Stimulated activated CD8-positive, alpha-beta memory T cell treated with anti-CD3 and anti-CD28 coated beads, Interleukin-7, amount 100 ng/mL, for 24 hours (primary cell): Measurements from ENCODE around the gene LIPC.

Experiments
- DNase-seq: peaks from one replicate; pipeline ENCODE4 v3.0.0-alpha.2; 2020; ENCODE audit warnings: low read depth

LIPC gene

DNA sequence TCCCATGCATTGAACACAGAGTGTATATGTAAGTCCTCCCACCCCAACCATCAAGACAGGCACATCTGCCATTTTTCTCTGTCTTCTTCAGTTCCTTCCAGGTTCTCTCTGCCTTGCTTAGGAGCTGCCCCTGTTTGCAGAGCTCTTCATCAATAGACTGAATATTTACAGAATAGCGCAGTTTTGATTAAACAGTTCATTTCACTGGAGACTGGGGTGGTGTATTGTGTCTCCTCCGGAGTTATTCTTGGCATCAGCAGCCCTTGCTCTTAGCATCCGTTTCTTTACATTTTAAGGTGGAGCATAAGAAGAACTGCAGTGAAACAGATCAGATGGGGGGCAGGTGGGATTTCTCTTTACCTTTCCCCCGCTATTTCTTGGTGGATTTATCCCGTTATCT lies 87.7 kb downstream of the LIPC start:
- DNase-seq = no peak

DNA sequence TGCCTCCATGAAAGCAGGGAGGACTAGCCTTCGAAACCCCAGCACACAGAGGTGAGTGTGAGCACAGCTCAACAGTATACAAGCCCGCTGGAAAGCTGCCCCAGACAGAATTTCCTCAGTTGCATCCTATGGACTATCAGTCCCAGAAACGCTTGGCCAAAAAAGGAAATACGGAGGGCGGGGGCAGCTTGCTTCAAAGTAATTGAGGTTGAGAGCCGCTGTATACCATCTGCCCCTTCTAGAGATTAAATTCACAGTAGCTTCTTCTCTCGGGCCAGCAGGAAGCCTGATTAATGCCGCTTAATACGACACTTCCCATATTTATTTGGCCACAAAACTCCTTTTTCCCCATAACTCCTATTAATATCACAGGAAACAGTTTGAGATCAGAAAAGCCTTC lies 88.7 kb downstream of the LIPC start:
- DNase-seq = no peak

DNA sequence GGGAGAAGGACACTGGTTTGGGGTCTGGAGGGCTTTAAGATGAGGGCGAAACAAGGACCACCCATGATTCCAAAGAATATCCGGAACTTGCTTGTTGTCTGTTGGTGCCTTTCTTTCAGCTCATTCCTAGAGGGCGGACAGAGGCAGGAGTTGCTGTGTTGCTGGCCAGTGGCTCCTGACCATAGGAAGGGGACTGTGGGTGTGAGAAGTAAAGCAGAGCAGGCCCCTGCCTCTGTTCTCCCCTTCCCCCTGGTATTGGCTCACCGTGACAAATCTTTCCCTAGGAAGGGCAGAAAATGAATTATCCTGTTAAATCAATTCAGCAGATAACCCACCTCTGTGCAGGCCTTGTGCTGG lies 89.1 kb downstream of the LIPC start:
- DNase-seq = no peak

DNA sequence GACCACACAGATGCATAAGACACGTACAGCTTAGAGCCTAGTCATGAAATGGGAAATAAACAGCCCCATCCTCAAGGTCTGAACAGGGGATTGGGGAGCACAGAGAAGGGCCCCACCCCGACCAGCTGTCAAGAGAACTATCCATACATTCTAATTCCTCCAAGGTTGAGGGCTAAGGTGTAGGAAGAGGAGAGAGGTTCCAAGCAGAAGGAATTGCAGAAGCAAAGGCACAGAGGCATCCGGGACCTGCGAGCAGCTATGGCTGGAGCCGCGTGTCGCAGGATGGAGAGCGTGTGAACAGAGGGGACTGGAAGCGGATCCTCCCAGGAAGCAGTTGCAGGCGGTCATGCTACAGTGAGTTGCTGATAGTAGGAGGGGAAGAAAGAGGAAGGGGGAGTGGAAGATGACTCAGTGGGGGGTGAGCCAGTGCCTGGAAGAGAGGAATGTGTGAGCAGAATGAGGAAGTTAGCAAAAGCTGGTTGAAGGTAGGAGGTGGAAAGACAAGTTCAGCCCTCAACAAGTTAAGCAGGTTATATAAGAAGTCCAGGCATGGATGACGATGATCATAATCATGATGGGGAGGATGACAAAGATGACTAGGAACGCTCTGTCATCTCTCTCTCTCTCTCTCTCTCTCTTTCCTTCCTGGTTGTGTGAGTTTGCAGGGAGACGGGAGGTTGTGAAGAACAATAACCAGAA lies 89.7 kb downstream of the LIPC start:
- DNase-seq = no peak

DNA sequence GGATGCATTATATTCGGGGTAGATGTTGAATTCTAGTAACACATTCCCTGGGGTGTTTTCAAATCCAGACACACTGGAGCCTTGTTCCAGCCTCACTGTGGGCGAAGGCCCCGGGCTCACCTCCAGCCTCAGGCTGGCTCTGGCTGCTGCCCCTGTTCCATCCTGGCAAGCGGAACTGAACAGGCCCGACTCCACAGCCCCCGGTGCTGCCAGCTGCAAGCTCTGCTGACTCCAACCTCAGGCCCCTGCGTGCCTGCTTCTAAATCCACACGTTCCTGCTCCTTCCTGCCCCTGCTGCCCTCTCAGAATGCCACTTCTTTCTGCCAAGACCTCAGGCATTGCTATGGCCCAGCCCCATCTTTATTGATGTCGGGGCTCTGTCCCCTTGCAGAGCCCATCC lies 90.6 kb downstream of the LIPC start:
- no peak for DNase-seq

DNA sequence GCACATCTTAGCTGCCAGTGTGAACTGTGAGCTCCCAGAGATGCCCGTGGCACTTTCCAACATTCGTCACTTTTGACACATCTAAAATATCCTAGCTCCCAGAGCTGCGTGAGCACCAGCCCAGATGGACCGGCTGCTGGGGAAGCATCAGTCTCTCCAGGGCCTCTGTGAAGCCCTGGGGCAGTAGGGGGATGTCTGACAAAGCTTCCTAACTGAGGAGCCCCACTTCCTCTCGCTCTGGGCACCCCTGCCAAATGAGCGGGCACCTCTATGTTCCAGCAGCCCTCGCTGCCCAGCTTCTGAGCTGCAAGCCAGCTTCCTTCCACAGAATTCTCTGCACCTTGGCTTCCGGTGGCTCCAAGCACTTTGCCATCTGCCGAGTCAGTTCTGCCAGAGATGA lies 91.1 kb downstream of the LIPC start:
- no peak for DNase-seq

DNA sequence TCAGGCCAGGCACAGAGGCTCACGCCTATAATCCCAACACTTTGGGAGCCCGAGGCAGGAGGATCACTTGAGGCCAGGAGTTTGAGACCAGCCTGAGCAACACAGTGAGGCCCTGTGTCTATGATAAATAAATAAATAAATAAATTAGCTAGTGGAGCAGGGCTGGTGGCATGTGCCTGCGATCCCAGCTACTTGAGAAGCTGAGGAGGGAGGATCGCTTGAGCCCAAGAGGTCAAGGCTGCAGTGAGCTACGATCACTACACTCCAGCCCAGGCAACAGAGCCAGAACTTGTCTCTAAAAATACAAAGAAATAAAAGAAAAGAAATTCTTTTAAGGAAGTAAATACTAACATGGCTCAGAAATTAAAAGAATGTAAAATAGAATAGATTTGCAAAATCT lies 91.8 kb downstream of the LIPC start:
- no peak for DNase-seq

DNA sequence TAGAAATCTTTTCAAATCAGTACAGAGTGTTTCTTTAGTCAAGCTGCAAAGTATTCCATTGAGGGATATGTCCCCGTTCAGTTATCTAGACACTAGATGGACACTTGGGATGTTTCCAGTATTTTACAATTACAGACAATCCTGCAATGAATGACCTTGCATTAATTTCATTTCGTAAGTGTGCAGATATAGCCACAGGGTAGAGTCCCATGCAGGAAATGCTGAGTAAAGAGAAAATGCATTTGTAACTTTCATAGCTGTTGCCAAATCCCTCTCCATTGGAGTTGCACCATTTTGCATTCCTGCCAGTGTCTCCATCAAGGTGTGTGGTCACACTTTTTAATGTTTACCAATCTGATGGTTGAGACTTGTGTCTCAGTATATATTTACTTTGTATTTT lies 92.5 kb downstream of the LIPC start:
- no peak for DNase-seq

DNA sequence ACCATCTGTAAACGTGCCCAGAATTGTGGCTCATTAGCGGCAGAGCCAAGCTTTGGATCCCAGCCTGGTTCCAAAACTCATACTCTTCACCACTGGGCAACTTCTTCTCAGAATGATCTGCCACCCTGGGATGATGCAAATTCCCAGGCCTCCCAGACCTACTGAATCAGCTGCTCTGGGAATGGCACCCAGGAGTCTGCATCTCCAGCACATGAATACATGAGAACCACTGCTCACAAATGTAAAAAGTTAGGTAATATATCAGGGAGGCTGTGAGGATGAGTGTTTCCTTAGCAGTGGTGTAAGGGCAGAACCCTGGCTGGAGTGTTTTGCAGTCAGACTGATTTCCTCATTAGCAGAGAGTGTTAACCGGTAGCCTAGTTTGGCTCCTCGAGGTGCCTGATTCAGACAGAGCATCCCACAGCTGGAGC lies 94.2 kb downstream of the LIPC start:
- DNase-seq = no peak

DNA sequence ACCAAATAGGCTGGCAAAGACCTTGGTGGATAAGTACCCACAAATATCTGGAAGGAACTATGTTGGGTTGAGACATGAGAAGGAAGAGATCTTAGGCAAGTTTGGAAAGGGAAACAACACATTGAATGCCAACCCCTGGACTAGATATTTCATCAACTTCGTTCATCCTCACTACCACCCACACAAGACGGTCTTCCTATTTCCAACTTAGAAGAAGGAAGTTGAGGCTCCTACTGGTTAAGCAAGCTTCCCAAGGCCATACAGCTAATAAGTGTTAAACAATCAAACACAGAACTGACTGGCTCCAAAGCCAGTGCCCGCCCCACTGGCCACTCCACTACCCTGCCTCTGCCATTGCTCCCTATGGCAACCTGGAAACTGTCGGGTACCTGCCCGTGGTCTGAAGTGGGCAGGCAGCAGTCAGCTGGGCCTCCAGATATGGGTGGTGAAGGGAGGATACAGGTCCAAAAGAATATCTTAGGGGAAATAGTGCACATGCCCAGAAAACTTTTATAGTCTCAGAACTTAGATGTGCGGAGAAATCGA lies 94.9 kb downstream of the LIPC start:
- DNase-seq = no peak

DNA sequence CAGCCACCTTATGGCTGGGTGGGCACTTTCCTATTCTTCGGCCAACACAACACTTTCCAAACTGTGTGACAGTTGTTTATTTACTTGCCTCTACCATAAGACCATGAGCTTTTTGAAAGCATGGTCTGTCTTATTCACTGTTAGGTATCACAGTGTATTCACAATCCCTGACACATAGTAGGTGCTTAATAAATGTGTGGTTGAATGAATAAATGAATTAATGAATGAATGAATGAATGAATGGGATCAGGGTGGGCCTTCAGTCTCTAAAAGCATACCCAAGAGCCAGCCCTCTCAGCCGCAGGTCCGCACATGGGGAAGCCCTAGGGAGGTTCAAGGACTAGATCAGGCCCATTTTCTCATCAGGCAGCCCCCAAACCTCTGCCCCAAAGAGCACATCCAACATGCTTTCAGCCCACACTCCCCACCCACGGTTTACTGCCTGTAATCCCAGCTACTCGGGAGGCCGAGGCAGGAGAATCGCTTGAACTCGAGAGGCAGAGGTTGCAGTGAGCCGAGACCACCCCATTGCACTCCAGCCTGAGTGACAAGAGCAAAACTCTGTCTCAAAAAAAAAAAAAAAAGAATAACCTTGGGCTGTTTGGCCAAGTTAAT lies 95.9 kb downstream of the LIPC start:
- no peak for DNase-seq

DNA sequence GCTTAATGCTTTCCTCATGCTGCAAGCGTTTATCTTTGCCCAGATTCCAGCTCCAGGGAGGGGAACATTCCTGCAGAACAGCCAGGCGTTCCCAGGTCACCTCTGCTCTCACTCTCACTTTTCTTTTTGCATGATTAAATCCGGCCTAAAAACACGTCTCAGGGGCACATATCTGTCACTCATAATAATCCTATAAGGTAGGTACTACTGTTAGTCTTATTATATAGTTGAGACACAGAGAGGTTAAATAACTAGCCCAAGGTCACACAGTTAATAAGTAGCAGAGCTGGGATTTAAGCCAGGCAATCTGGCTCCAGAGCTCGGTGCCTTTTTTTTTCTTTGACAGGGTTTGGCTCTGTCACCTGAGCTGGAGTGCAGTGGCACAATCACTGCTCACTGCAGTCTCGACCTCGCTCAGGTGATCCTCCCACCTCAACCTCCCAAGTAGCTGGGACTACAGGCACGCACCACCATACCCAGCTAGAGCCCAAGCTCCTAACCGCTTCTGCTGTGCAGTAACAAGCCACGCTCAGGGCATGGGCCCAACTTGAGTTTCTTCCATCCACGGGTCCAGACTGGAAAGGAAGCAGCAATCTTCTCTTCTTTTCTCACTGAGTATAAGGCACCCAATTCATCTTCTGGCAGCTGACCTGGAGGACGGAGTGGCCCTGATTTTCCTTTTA lies 96.5 kb downstream of the LIPC start:
- no peak for DNase-seq

DNA sequence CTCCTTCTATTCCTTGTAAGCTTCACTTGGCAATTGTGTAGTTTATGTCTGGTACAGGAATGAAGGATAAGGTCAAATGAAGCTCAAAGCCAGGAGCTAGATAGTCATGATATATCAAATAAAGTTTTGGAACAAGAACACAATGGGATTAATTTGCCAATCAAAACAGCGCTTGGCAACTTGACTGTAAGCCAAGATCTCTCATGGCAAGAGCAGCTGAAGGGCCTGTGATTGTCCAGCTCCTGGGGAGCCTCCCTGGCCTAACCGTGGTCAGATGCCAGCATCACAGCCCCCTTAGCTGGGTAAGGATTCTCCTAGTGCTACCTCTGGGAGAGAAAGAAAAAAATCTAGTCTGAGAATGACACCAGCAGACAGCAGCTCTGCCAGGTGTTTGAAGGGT lies 97.2 kb downstream of the LIPC start:
- DNase-seq = no peak

DNA sequence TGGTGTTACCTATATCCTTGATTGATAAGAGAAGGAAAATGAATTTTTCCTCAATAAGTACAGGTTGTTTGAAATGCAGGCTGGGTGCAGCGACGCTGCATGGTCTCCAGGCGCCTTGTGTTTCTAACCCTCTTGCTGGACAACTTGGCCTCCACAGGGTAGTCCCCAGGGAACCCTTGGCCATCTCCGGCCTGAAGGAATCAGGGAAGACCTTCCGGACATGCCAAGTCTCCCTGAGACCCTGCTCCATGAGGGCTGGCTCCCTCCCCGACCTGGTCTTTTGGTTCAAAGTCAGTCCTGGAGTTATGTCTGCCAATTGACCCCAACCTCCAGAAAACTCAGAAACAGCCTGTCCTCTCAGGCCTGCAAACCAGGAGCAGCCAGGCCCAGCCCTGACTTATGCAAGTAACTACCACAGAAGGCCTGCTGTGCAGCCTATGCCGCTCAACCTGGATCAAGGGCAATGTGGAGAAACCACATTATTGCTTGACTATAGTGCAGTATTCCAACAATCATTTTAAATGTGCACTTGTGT lies 98.3 kb downstream of the LIPC start:
- no peak for DNase-seq

DNA sequence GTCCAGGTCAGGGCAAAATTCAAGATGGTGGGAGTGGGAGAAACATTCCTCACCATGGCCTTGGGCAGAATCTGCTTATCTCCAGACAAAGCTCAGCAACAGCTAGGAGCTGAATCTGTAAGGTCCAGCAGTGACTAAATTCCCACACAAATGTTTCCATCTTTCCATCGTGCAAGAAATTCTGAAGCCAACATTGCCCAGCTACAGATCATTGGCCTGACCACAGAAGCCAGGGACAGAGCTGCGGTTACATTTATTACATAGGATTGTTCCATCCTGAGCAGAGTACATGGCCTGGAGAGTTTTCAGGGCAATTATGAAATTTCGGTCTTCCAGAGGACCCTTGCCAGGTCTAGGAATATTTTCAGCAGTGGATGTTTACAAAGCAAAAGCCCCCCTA lies 100.3 kb downstream of the LIPC start:
- DNase-seq = no peak

DNA sequence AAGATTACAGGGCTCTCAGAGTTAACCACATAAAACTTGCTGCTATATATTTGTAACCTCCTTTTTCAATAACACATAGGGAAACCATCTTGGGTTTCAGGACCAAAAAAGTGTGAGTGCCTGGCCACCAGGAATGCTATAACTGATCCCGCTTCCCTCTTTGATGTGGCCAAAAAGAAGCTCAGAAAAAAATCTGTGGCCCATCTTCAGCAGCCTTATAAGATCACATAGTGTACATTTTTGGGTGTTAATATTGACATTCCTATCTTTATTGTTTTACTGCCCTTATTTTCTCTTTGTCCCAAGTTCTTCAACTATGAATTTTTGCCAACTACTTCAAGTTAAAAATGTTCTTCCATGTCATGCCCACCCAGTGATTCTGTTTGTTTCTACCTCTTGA lies 102.8 kb downstream of the LIPC start:
- DNase-seq = no peak

DNA sequence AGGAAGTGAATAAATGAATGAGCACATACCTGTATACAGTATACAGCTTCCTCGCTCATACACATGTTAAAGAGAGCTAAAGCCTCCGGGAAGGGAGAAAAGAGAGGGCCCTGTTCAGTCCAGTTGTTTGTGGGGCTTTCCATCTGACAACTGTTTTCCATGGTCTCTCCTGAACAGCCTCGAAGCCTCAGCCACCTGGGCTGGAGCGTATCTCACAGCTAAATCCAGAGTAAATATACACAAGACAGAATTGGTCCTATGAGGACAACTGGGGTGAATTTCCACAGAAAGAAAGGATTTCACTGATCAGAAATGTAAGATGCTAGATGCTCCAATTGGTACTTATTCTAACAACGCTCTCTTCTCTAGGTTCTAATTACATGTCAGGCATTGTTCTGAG lies 103.5 kb downstream of the LIPC start:
- DNase-seq = no peak

DNA sequence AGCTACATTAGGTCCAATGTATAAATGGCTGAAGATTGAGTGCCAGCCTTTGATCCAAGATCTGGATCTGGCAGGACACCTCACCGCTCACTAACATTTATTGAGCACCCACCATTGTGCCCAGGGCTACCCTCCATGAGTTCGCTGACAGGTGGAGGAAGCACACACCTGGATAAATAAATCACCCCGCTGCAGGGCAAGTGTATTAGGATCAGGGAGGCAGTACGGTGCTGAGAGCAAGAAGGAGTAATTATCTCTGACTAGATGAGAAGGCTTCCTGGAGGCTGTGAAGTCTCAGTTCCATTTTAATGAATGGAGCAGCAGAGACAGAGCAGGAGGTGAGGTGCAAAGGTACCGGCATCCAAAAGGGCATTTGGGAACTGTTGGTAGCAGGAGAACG lies 104.1 kb downstream of the LIPC start:
- no peak for DNase-seq

DNA sequence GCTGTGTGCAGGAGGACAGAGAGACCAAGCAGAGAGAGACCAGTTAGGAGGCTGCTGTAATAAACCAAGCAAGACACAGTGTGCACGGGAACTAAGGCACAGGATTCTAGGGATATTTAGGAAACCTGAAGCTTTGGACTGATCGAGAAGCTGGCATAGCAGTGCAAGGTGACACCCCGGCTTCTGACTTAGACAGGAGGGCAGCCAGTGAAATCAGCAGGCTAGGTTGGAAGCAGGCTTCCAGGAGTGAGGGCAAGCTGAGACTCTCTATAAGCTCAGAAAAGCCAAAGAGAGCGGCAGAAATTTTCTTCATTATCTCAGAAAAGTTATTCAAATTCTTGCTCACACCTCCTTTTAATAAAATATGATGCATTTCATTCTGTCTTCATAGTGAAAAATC lies 104.6 kb downstream of the LIPC start:
- DNase-seq = no peak

DNA sequence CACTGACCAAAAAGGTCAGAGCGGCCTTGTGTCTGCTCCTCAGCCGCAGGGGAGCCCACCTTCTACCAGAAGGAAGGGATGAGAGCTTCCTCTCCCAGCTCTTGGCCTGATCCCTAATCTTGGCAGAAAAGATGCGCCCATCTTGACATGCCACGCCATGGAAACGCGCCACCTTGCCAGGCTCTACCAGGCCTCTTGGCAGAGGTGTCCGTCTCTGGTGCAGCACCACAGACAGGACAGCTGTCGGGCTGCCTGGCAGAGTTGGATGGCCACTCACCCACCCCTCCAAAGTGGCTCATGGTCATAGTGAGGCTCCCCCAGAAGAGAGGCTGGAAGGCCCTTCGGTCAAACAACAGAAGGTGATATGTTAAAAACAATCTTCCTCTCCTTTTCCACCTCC lies 105.2 kb downstream of the LIPC start:
- no peak for DNase-seq

DNA sequence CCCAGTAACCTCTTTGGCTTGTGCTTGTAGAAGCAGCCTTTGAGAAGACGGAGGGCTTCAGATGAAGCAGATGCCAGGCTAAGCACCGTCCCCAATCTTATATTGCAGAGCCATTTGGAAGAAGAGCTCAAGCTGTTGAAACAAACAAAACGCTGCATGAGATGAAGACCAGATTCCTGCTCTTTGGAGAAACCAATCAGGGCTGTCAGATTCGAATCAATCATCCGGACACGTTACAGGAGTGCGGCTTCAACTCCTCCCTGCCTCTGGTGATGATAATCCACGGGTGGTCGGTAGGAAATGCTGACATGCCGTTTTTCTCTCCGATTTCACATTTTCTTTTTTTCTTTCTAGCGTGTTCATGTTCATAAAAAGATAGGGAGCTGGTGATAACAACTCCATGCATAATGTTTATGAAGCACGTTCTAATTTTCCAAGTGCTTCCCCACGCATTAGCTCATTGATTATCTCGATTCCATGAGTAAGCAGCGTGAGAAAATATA lies 106.5 kb downstream of the LIPC start:
- DNase-seq = no peak

DNA sequence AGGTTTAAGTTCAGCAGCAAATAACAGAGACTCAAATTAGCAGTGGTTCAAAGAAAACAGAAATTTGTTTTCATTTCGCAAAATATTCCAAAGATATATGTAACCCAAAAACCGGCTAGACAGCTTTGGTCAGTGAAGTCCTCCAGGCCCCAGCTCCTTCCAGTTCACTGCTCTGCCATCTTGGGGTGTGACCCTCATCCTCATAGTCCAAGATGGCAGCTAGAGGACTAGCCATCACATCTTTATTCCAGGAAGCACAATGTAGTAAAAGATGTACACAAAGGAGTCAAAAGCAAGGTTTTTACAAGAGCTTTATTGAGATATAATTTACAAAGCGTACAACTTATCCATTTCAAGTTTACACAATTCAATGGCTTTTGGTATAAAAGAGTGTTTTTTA lies 107.1 kb downstream of the LIPC start:
- no peak for DNase-seq

DNA sequence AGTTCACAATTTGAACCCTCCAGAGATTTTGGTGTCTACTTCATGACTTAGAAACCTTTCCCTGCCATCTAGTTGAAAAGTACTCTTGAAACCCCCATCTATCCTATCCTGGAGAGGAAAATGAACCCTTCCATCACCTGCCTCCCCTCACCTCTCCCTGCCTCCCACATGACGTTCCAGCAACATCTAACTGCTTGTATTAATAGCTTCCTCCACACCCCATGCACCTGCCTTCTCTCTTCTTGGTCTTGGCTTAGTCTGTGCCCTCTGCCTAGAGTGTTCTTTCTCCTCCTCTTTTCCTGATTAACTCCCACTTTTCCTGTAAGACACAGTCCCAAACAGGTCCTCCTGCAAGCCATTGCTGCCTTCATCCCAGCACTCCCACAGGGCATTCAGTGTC lies 107.8 kb downstream of the LIPC start:
- DNase-seq = no peak
